Middle frontal gyrus (tissue), 1 donor: ENCODE measurements around the gene GART.

Experiments
- DNase-seq: peaks from one replicate; pipeline ENCODE4 v3.0.0-alpha.2; 2015; ENCODE audit warnings: low spot score; ENCODE audit errors: extremely low spot score

GART gene

GRCh38 chr21:33554236-33554981 is 12.5 kb upstream of the GART start:
- DNase-seq, result no peak

GRCh38 chr21:33552999-33553598 is 11.2 kb upstream of the GART start:
- DNase-seq, result no peak

- DNase-seq, result no peak
These were observed 10.4 kb upstream of the GART start for GRCh38 chr21:33552093-33552998.

- no peak for DNase-seq
These were observed 9.7 kb upstream of the GART start for GRCh38 chr21:33551664-33552063.

GRCh38 chr21:33550772-33551660 is 9.1 kb upstream of the GART start:
- DNase-seq, result no peak

- DNase-seq, result no peak
These were observed 8.2 kb upstream of the GART start for GRCh38 chr21:33549848-33550771.

GRCh38 chr21:33546086-33546485 is 4.2 kb upstream of the GART start:
- no peak for DNase-seq

GRCh38 chr21:33544451-33545195 is 2.7 kb upstream of the GART start:
- DNase-seq, result no peak

GRCh38 chr21:33543505-33544129 is 1.7 kb upstream of the GART start:
- peak; percentile 14 for DNase-seq

GRCh38 chr21:33542640-33543504 is 955 bp upstream of the GART start, which contains the start of gene SON:
Gene SON, plus strand, starts transcription at chr21:33543038. Its CDS starts 55 bp downstream, at chr21:33543093.
- peak; percentile 99 for DNase-seq

GRCh38 chr21:33541105-33541711 is 709 bp downstream of the GART start:
- no peak for DNase-seq

- no peak for DNase-seq
These were observed 1.2 kb downstream of the GART start for GRCh38 chr21:33540711-33541104.

- DNase-seq, result no peak
These were observed 2.3 kb downstream of the GART start for GRCh38 chr21:33539616-33540015.

GRCh38 chr21:33537212-33537611 is 4.7 kb downstream of the GART start:
- DNase-seq, result no peak

GRCh38 chr21:33531007-33531406 is 10.9 kb downstream of the GART start:
- no peak for DNase-seq

GRCh38 chr21:33522953-33523349 is 19.0 kb downstream of the GART start:
- DNase-seq, result no peak

- DNase-seq, result no peak
These were observed 19.5 kb downstream of the GART start for GRCh38 chr21:33522297-33522952.
